HG02623 (cell line): ENCODE data around the gene TUBB1.
"Not testable (repeated sequence)": the region's sequence is repeated elsewhere in the genome, so short reads cannot be mapped to it uniquely, and the experiment has no call there.

ENCODE experiments used
- ATAC-seq: cut with Tn5 transposase; IDR thresholded peaks from one replicate; pipeline ENCODE4 v1.9.1; 2021; ENCODE audit warnings: moderate library complexity; ENCODE audit not compliant: unreplicated experiment

Gene TUBB1

DNA sequence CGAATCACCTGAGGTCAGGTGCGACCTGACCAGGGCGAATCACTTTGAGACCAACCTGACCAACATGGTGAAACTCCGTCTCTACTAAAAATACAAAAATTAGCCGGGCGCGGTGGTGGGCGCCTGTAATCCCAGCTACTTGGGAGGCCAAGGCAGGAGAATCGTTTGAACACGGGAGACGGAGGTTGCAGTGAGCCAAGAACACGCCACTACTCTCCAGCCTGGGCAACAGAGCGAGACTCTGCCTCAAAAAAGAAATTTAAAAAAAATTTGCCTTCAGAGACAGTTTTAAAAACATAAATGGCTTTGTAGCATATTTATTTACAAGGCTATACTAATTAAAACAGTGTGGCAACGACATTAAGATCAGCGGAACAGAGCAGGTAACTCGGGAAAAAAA lies 22.3 kb downstream of the TUBB1 start:
- not testable (repeated sequence) for ATAC-seq

DNA sequence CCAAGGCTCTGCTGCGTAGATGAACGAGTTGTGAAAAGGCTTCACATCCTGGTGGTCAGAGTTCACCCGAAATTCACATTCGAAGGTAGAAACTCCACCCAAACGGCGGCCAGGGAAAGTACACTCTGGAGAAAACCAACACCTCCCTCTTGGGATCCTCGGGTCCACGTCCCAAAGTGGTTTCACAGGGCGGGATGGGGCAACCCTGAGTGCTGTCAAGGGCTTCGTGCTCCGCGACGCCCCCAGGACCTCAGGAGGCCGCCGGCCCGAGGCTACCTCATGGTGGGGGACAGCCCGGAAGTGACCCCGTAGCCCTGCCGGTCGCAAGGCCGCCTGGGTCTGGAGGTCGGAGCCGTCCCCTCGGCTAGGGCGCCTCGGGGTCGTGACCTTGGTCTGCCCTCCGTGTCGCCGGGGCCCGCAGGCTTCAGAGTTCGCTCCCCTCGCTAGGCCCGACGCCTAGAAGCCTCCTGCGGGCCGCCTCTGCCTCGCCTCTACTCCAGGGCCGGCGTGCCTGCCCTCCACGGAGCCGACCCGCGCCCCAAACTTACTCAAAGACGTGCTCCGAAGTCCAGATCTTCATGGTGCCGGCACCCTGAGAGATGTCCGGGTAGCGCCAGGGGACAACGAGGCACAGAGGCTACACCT lies 23.0 kb downstream of the TUBB1 start, which contains the start of gene PRELID3B:
TSS of gene PRELID3B (minus strand) at position 636 of the 645 bp plus-strand sequence. CDS start at position 580, 56 bp downstream.
- ATAC-seq, result peak; percentile 21

DNA sequence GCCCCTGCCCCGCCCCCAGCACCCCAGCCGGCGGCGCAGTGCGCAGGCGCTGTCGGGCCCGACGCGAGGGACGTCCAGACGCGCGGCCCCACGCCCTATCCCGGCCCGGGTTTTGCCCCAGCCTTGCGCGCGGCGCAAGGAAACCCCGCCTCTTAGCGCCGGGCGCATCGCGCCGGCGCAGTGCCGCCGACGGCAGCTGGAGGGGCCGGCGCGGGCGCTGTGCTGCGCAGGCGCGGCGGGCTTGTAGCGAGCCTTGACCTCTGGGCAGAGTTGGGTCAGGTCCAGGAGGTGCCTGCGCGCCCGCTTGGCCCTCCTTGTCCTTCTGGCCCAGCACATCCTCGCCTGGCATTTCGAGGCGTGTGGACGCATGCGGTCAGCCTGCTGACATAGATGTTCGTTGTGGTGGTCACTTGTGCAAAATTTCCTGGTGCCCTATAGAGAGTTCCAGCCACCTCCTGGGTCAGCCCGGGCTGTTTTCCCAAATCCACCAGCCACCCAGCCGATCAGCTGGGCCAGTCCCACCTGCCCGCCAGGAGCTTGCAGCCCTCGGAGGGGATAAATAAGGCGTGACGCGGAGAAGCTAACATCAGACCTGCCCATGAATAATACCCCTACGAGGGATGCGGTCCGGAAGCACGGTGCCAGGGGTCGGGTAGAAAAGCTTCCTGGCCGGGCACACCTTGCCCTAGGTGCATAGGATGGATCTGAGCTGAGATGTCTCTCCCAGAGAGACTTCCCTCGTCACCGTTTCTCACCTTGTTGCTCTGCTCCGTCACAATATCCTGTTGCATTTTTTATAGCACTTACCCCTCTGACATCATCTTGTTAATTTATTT lies 23.8 kb downstream of the TUBB1 start:
- ATAC-seq, result peak; percentile 90

DNA sequence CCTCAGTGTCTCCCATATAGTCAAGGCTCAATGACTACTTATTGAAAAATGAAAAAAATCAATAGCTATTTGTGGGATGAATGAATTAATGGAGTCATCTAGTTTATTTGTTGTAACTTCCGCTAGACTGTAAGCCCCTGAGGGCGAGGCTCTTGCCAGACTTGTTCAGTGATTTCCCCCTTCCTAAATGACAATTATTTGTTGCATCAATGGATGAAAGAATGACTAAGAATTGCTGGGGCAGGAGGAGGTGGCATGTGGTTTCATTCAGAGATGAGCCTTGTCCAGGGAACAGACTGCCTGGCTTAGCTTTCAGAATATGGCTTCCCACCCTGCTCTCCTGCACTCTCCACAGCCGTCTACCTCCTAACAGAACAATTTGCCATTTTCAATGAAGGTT lies 24.5 kb downstream of the TUBB1 start:
- ATAC-seq, result no peak

DNA sequence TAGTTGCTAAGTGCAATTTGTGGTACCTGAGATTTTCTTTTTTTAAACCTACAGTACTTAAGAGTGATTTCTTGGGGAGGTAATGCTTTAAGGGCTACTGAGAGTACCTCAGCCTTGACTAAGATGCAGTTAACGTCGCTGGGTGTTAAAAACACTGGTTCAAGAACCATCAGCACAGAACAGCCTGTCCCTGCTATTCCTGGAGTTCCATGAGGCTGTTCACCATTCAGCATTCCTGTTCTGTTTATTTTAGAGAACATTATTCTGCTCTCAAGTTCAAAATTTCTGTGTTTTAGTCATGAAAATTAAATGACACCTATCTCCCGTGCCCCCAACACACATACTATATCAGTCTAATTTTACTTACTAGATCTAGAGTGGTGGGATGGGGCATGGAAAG lies 25.1 kb downstream of the TUBB1 start:
- ATAC-seq, result no peak

DNA sequence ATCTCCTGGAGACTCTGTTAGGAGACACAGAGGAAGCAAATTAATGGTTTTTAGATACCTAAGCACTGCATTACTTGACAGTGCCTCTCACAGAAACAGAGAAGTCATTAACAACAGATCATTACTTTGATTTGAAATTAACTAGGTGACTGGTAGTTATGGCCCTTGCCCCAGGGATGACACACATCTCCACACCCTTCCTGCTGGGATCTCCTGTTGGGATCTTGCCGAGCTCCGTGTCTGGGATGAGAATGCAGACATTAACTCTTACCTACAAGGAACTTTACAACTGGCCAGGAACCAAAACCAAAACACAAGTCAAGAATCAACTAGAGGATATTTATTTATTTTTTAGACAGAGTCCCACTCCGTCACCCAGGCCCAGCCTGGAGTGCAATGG lies 25.6 kb downstream of the TUBB1 start:
- ATAC-seq, result no peak

DNA sequence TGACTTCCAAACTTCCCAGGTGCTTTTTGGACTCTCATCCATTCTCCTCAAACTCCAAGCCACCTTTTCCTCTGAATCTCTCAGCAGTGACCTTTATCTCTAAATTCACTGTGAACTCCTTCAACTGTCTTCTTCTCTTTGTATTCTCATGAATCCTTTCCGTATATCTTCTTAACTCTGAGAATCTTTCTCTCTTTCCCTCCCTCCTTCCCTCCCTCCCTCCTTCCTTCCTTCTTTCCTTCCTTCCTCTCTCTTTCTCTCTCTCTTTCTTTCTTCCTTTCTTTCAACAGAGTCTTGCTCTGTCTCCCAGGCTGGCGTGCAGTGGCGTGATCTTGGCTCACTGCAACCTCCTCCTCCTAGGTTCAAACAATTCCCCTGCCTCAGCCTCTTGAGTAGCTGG lies 27.6 kb downstream of the TUBB1 start:
- ATAC-seq, result no peak

DNA sequence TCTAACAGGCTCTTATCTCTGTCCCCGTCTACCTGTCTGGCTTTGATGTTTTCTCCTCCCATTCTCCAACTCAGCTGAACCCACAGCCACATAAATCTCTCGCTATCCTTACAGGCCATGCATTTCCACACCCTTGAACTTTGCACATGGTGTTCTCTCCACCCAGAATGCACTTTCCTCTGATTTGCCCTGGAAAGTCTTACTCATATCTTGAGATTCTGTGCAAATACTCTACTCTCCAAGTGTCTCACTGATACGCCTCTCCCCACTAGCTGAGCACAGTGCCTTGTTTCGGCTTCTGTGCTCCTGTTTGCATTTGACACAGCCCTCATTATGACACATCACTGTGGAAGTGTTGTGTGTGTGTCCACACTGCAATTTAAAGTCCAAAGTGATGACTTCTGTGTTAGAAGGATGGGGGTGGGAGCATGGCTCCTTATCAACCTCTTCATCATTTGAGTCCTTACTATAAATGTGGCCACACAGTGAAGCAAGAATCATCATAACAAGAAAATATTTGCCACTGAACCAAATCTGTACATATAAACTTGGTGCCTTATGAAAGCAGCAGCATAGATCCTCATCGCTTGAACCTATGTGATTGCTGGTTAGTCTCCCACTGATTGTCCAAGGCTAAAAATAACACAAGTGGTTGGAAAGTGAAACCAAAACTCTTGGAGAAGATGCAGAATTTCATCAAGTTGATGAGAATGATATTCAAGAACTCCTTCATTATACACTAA lies 28.9 kb downstream of the TUBB1 start:
- ATAC-seq, result no peak

DNA sequence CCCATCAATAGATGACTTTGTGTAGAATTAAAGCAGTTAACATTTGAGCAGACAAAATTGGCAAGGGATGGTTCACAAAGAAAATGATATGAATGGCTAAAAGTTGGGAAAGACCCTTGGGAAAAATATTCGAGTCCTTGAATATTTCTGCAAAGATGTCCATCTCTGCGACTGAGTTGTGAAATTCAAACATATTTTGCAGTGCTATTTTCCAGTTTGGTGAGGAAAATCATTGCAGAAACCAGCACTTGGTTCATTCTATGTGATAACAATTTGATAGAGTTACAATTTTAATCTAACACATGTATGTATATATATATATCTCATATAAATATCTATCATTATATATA lies 29.4 kb downstream of the TUBB1 start:
- ATAC-seq, result no peak

DNA sequence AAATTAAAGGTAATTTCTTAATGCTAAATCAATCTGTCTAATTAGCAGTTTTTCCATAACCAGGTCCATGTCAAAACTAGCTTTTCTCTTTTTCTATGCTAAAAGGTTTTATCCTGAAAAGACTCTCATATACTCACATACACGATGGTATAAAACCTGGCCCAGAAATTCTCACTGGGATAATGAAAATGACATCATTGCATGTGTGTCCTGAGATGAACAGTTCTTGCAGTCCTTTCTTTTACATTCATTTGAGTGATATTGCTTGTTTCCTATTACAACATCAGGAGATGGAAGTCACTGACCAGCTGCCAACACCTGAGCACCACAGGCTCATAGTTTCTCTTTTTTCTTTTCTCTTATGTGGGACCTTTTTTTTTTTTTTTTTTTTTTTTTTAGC lies 31.2 kb downstream of the TUBB1 start:
- ATAC-seq, result no peak

DNA sequence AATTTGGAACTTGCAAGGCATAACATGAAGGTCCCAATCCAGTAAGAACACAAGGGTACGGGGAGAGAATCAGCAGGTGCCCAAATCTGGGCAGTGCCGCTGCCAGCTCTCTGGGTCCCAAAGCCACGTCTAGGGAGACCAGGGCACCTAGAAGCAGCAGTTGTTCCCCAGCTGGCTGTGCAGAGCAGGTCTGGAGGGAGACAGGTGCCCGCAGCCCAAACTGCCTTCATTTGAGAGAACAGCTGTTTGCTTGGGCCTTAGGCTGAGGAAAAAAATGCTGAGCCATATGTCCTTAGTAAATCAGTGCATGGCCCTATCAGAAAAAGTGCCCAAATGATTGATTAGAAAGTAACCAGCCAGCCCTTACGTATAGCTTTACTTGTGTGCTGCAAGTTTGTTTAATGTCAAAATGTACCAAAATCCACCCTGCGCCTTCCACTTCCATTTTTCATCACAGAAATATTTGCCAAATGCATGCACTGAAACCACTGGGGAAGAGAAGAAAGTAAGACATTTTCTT lies 32.5 kb downstream of the TUBB1 start:
- no peak for ATAC-seq

DNA sequence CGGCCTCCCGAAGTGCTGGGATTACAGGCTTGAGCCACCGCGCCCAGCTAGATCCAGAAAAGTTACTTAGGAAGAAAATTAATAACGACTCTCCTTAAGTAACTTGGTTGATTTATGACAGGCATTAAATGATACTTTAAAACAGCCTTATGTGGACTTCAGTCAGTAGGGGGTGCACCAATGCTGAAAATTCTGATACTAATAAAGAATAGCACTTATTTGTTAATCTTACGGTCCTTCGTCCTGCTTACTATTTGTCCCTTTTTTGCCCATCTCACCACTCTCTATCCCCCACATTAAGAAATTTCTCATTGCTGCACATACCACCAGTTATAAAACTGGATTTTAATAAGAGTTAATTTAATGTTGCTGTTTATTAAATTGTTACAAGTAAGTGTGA lies 36.1 kb downstream of the TUBB1 start:
- ATAC-seq, result no peak

DNA sequence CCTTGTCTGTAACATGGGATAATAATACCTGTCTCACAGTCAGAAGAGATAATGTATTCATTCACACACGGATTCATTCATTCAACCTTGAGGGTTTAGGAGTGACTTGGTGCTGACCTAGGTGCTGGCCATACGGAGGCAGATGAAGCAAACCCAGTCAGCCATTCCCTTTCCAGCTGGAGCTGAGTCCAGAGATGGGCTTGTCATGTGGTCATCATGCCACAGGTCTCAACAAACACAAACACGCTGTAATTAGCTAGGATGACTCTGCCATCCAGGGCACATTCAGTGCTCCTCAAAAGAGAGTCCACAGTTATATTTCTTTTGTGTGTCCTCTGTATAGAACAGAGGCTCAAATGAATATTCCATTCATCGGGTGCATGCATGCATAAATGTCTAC lies 42.9 kb downstream of the TUBB1 start:
- no peak for ATAC-seq

DNA sequence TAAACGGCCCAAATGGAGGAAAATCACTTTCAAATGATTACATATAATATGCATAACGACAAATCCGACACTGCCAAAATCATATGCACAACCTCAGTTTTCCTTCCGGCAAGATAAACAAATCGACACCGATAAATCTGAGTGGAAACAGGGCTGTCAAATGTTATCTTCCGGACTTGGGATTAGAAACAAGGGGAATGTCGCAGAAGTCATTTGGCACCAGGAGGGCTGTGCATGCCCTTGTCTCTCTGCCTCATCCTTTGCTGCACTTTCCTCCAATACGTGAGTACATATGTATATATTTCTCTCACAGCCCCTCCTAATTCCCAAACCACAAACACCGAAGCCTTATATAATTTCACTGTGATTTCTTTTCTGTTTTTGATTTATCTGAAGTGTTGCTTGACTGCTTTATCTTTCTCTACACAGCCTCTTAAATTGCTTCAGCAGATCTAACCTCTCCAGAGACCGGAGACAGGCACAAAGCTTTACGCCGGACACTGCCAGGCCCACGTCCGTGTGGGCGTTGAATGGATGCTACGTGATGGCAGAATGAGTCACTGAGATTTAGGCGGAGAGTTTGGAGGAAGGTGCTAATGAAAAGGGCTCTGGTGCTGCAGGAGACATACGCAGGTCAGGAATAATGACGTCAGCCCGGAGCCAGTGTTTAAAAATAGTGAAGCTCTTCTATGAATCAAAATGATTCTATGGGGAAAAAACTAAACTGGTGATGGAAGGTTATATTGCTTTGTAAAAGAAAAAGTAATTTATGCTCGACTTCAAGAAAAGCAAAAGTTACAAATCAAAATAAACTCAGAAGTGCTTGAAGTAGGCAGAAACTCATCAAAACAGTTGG lies 44.4 kb downstream of the TUBB1 start:
- ATAC-seq, result no peak

DNA sequence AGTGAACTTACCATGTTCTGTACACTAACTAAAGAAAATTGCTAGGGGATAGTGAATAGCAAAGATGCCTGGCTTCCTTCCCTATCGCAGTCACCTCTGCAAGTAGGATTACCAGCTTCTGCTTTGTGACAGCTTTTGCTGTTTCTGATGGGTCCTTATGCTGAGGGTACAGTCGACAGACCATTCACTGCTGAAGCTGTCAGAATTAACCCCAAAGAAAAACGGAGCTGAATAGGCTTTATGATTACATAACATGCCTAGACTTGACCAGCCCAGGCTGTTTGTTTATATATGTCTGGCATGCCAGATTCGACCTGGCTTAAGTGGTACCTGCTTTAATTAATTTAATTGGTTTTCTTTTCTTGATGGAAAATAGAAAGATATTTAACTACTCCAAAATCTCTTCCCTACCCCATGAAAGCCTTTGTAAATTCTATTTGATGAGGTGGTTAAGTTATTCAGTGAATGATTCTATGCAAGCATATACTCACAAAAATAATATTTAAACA lies 45.0 kb downstream of the TUBB1 start:
- no peak for ATAC-seq

DNA sequence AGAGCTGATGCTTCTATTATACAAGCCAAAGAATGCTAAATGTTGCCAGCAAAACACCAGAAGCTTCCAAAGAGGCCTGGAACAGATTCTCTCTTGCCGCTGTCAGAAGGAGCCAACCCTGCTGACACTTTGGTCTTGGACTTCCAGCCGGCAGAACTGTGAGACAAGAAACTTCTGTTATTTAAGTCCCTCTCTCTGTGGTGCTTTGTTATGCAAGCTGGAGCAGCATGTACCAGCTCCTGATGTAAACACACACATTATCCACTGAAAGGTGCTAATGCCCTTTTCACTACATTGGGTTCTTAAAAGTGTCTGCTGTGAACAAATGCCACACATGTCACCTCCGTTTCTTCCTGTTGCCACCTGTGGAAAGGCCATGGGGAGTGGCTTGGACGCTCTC lies 49.3 kb downstream of the TUBB1 start:
- no peak for ATAC-seq

DNA sequence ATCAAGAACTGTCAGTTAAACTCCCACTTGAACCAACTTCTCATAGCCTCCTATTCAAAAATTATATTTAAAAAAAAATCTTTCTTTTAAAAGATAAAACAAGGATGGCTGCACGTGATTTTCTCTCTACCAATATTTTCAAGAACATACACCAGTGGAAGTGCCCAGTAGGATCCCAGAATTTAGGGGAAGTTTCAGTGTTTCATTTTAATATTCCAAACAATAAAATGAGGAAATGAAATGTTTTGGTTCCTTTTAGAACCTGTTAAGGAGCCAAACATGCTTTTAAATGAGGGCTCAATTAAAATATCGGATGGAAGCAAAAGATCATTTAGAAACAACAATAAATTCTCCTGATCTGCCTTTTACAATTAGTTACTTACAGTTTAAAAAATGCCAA lies 49.8 kb downstream of the TUBB1 start:
- no peak for ATAC-seq

DNA sequence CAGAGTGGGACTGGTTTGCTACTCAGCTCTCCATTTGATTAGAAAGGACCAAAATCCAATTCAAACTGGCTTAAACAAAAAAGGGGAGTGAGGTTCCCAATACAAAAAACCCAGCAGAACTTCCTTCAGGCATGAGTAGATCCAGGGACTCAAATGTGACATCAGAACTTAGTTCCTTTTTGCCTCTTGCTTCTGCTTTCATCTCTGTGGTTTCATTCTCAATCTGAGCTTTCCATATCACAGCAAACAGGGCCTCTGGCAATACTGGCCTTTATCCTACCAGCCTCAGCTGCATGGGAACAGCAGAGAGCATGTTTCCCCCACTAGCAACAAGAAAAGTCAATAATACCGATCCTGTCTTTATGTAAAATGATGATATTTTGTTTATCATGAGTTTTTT lies 52.0 kb downstream of the TUBB1 start:
- peak; percentile 55 for ATAC-seq

DNA sequence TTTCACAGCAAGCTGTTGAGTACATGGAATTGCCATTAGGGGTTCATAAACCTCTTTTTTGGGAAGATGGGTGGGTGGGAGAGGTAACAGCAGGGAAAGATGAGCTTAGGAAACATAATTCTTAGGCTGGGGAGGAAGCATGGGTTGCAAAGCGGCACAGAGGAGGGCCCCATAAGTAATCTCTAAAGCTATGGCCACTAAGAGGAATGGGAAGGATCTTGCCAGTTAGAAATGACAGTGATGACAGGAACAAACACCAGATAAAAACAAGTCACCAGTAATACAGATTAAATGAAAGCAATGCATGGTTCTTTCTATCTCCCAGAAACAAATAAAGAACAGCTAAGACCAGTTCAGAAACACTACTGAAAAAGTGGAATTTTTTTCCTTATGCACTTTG lies 54.4 kb downstream of the TUBB1 start:
- no peak for ATAC-seq

DNA sequence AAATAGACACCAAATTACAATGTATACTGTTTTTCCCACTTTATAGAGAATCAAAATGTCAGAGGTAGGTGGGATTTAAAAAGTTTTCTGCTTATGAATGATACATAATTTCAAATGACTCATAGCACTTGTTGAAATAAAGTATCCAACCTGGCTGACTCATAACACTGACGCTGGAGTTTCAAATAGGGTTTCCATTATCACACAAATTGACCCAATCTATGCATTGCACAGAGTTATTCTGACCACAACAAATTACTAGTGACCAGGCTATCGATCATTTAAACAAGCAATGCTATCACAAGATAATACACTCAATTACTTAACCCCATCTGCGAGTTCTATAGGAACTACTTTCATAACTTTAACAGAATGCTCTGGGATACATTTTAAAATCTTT lies 55.2 kb downstream of the TUBB1 start:
- ATAC-seq, result no peak
